Hematopoietic multipotent progenitor cell treated with erythropoietin and hydrocortisone succinate and interleukin-3 and kit ligand, for 4 days (in vitro differentiated cells): ENCODE results near the gene BRAT1.

Source experiments
- DNase-seq: peaks from one replicate; pipeline ENCODE4 v3.0.0-alpha.2; 2015

Gene BRAT1

GRCh38 chr7:2522780-2523433, 32.4 kb downstream of the BRAT1 start:
- DNase-seq = no peak

DNA sequence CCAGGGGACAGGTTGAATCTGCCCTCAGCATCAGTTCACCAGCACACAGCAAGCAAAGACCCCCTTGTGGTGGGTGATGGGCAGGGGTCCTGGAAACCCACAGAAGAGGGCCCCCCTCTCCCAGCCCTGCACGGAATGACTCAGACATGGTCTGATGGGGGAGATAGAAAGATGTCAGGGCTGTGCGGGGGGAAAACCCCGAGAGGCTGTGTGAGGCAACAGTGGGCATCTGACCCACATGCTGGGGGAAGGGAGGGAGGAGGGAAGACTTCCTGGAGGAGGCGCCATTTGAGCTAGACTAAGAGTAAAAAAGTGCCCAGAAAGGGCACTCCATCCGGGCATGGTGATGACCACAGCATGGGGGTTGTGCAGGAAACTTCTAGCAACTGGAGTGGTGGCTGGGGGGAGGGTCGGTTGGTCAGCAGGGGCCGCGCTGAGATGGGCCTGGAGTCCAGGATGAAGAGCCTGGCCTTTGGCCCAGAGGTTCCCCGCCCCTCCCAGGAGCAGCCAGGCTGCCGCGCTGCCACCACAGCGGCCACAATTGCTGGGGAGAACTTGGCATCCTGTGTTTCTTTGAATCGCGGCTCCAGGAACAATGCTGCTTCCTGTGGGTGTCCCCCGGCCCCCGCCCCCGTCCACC, 33.3 kb downstream of the BRAT1 start:
- peak; percentile 86 for DNase-seq

GRCh38 chr7:2521341-2521745, 34.0 kb downstream of the BRAT1 start:
- DNase-seq = no peak

DNA sequence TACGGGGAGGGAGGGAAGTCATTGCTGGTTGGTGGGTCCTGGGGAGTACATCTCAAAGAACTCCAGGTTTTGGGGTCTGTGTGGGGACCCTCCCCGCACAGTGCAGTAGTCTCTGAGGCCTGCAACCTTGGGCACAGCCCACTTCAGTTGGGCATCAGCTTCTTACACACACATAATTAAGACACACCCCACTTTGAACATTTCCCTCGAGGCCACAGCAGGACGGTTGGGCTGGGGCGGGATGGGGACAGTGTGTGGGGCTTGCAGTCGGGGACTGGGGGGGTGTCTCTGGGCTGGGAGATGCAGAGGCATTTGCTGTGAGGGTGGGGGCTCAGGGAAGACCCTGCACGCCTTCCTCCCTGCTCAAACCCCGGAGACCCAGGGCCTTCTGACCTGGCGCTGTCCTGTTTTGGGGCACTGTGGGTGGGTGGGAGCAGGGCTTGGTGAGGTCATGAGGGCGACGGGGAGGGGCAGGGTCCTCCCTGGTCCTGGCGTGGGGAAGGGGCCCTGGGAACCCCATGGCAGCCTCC, 34.5 kb downstream of the BRAT1 start:
- peak; percentile 67 for DNase-seq

DNA sequence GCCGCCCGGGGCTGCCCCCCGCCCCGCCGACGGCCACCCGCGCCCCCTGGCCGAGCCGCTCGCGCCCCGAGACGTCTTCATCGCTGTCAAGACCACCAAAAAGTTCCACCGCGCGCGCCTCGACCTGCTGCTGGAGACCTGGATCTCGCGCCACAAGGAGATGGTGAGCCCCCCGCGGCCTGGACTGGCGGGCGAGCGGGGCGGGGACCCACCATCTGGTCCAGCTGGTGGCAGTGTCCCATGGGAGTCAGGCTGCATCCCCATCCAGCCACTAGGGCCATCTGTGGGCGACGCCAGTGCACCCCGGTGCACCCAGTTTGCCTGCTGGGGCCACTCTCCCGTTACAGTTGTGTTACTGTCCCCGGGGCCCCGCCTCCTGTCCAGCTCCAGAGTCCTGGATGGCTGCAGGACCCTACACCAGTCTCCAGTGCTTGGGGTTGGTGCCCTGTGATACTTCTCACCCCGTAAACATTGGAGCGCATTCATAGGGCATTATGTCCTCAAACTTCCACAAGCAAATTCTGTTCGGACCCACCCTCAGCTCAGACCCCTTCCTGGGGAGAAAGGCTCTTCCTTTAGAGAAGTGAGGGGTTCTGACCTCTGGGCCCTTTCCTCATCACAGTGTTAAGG, 35.1 kb downstream of the BRAT1 start:
- peak; percentile 54 for DNase-seq

- peak; percentile 96 for DNase-seq
Observed at GRCh38 chr7:2519119-2519930, 36.0 kb downstream of the BRAT1 start, which contains the start of gene LFNG. Gene LFNG, plus strand, starts transcription at chr7:2519774. Its CDS starts 88 bp downstream, at chr7:2519862.

- peak; percentile 25 for DNase-seq
Observed at GRCh38 chr7:2518737-2519118, 36.6 kb downstream of the BRAT1 start.

- no peak for DNase-seq
Observed at GRCh38 chr7:2517678-2518507, 37.4 kb downstream of the BRAT1 start.

- DNase-seq = no peak
Observed at GRCh38 chr7:2517026-2517425, 38.3 kb downstream of the BRAT1 start.

DNA sequence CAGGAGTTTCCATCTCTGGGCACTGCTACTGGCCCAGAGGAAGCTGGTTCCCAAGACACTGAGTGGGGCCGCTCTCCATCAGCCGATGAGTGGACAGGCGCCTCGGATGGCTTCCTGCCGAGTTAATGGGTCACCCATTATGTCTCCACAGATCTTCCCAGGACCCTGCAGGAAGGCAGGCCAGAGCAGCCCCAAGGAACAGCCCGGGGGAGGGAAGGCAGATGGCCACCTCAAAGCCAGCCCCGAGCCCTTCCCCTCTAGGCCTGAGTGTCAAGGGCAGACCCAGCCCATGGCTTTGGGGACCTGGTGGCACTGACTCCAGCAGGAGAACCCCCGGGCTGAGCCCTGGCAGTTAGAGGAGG, 39.1 kb downstream of the BRAT1 start:
- DNase-seq = no peak

DNA sequence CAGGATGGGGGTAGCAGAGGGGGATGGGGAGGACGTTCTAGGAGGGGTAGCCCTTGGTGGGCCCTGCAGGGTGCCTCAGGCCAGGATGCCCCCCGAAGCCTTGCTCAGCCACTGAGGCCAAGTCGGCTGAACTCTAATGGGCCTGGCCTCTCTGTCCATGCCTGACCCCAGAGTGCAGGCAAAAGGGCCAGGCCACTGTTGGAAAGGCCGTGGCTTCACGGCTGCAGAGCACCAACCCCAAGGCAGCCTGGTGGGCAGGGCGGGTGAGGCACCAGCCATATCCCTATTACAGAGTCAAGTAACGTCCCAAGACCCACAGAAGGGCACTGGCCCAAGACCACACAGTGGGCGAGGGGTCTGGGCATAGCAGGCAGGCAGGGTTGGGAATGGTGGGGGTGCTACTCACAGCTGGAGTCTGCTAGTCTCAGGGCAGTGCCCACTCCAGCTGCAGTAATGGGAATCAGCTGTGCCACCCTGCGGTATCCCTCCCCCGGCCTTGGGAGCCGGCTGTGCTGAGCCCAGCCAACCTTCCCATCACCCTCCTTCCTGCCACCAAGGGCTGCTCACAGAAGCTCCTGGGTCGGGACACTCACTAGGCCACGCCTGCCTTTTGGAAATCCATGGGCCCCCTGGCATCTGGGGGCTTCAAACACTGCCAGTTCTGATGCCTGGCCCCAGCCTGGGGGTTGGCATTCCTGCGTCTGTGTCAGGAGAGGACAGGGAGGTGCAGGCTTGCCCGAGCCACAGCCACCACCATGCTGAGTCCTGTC, 39.7 kb downstream of the BRAT1 start:
- DNase-seq = no peak

DNA sequence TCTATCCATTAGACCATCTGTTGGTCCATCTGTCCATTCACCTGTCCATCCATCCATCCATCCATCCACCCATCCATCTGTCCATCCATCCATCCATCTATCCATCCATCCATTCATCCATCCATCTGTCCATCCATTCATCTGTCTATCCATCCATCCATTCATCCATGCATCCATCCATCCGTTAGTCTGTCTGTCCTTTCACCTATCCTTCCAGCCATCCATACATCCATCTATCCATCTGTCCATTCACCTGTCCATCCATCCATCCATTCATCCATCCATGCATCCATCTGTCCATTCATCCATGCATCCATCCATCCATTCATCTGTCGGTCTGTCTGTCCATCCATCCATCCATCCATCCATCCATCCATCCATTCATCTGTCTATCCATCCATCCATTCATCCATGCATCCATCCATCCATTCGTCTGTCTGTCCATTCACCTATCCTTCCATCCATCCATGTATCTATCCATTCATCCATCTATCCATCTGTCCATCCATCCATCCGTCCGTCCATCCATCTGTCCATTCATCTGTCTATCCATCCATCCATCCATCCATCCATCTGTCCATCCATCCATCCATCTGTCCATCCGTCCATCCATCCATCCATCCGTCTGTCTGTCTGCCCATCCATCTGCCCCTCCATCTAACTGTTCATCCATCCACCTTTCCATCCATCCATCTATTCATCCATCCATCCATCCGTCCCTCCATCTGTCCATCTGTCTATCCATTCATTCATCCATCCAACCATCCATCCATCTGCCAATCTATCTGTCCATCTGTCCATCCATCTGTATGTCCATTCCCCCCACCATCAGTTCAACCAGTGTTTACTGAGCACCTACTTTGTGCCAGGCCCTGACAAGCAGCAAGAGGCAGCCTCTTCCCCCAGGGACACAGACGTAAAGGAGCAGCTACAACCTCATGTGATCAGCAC, 40.6 kb downstream of the BRAT1 start:
- no peak for DNase-seq

DNA sequence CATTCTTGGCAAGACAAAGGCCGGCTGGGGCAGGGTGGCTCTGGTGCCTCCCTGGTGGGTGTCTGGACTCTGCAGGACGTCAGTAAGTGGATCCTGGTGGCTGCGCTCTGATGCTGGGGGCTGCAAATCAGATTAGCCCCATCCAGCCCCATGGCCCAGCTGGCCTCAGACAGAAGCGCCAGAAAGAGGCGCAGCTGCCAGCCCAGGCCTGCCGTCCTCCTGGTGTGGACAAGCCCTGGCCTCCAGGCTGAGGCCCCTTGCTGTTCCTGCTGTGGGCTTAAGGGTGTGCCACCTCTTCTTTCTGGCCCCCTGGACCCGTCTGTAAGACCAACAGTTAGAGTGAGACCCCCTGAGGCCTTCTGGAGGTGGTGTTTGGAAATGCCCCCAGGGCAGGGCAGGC, 41.6 kb downstream of the BRAT1 start:
- DNase-seq = no peak

DNA sequence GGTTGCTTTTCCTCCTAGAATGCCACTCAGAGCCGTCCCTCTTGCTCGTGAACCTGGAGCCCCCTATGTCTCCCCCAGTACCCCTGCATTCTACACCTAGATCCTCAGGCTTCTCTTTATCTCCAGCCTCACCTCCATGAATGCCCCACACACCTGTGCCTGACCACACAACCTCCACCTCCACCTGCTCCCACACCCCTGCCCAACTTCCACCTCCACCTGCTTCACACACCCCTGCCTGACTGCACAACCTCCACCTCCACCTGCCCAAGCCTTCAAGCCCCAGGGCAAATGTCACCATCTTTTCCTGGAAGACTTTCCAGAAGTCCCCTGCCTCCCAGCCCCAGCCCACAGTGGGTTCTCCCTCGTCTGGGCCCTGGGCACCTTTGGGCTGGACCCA, 42.6 kb downstream of the BRAT1 start:
- DNase-seq = no peak

- DNase-seq = no peak
Observed at GRCh38 chr7:2512179-2512661, 43.1 kb downstream of the BRAT1 start.

DNA sequence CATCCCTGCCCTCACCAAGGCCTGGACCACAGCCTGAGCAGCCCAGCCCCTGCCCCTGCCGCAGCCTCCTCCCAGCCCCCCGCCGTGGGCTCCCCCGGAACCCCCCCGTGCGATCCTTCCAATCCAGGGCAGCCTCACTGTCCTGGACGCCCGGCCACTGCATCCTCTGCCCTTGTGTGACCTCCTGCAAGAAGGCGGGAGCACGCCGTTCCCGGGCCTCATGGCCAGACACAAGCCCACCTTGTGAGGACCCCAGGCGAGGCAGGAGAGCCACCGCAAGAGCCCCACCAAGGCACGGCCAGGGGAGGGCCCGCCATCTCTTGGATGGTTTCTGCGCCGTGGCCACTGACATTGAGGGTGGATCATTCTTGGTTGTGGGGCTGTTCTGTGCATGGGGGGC, 43.6 kb downstream of the BRAT1 start:
- no peak for DNase-seq

DNA sequence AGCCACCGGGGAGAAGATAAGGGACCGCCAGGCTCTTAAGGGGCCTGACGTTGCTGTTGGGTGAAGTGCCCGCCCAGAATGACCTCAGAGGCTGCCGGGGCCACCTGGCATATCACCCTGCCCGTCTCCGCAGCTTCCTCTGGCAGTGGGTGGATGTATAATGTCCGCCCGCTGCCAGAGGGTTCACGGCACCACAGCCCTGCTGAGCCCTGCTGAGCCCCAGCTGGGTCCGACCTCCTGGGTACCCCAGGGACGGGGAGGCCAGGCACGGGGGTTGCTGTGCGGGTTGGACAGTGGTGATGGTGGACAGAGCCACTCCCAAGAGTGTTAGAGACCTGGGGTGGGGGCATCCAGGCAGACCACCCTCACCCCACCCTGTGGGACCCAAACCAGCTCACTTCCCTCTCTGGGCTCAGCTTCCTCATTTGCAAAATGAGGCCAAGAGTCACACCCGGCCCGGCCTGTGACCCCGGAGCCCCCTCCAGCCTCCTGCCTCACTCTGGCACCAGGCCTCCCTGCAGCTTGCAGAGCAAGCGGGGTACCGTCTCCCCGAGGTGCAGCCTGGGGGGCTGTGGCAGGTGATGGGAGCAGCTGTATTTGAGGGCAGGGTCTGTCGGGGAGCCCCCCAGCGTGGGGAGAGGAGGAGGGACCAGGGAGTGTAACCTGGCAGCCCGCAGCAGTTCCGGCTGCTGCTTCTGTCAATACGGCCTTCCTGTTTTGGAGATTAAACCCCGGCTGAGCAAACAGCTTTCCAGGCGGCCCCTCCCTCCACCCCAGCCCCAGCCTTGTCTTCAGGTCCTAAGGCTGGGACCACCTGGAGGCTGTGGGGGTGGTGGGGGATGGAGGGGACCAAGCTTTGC, 44.2 kb downstream of the BRAT1 start:
- peak; percentile 91 for DNase-seq

- DNase-seq = no peak
Observed at GRCh38 chr7:2510130-2510776, 45.1 kb downstream of the BRAT1 start.
